SK-N-MC (cell line): ENCODE data around the gene SEMA3A.

Source experiments
- EZH2 ChIP-seq: fragments of 200-600 bp; sonication (generic); IDR thresholded peaks from one replicate; pipeline ENCODE4 v1.6.1; 2017; ENCODE audit warnings: antibody characterized with exemption
- FOXP2 ChIP-seq: optimal IDR thresholded peaks from 2 replicates; pipeline ENCODE3; 2011; ENCODE audit warnings: mild to moderate bottlenecking, moderate library complexity; ENCODE audit not compliant: insufficient read depth; ENCODE audit errors: extremely low read length, control extremely low read depth
- POLR2AphosphoS5 ChIP-seq: IDR thresholded peaks from 2 replicates; pipeline ENCODE4 v1.6.1; 2012; ENCODE audit warnings: mild to moderate bottlenecking, low read depth, low read length, borderline replicate concordance

DNA sequence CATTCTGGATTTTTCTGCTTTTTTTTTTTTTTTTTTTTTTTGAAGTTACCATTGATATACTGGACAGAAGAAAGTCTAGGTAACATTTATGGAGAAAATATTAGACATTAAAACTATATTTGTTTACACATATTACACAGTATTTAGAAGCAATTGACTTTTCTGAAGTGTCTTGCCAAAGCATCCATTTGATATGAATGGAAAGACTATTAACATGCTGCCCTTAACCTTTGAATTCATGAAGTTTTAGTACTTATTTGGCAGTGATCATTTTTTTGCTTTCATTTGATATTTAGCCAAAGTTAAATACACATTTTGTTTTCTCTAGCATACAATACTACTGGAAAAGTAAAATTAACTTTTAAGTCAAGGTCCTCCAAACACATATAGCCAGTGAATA is 210.0 kb downstream of the SEMA3A start:
- TF ChIP-seq EZH2 (no peak), POLR2AphosphoS5 (no peak), FOXP2 (no peak)
